ENCODE measurements around the gene PHACTR4.
"Not testable (repeated sequence)": the region's sequence is repeated elsewhere in the genome, so short reads cannot be mapped to it uniquely, and the experiment has no call there.

The PHACTR4 gene

GRCh38 chr1:28329395-28330153 lies 40.0 kb upstream of the PHACTR4 start:
- peak; percentile 13 for TF ChIP-seq CTCF (IDR thresholded peaks at IDR 0.05; ENCODE audit: insufficient read depth, low read depth, low read length, missing control alignments)
- peak overlapping the region; percentile 68 for H3K4me3 ChIP-seq (ENCODE audit: low read length)
- DNase-seq (ENCODE audit: low read depth), result no peak

GRCh38 chr1:28338897-28339296 lies 30.6 kb upstream of the PHACTR4 start:
- no peak for DNase-seq (ENCODE audit: low read depth)
- H3K4me3 ChIP-seq (ENCODE audit: low read length), result no peak overlapping the region
- no peak for TF ChIP-seq CTCF (IDR thresholded peaks at IDR 0.05; ENCODE audit: insufficient read depth, low read depth, low read length, missing control alignments)

GRCh38 chr1:28339551-28339950 lies 30.0 kb upstream of the PHACTR4 start:
- no peak for DNase-seq (ENCODE audit: low read depth)
- no peak for TF ChIP-seq CTCF (IDR thresholded peaks at IDR 0.05; ENCODE audit: insufficient read depth, low read depth, low read length, missing control alignments)

GRCh38 chr1:28340221-28340974 lies 29.1 kb upstream of the PHACTR4 start:
- no peak overlapping the region for H3K4me3 ChIP-seq (ENCODE audit: low read length)
- DNase-seq (ENCODE audit: low read depth), result peak; percentile 57
- no peak for TF ChIP-seq CTCF (IDR thresholded peaks at IDR 0.05; ENCODE audit: insufficient read depth, low read depth, low read length, missing control alignments)

More at GRCh38 chr1:28339551-28339950, 30.0 kb upstream of the PHACTR4 start:
- no peak overlapping the region for H3K4me3 ChIP-seq (ENCODE audit: low read length)

- TF ChIP-seq CTCF (IDR thresholded peaks at IDR 0.05; ENCODE audit: insufficient read depth, low read depth, low read length, missing control alignments), result no peak
- no peak overlapping the region for H3K4me3 ChIP-seq (ENCODE audit: low read length)
- peak; percentile 84 for DNase-seq (ENCODE audit: low read depth)
These were observed 27.9 kb upstream of the PHACTR4 start for GRCh38 chr1:28341591-28341990.

- TF ChIP-seq CTCF (IDR thresholded peaks at IDR 0.05; ENCODE audit: insufficient read depth, low read depth, low read length, missing control alignments), result no peak
- H3K4me3 ChIP-seq (ENCODE audit: low read length), result no peak overlapping the region
- peak; percentile 92 for DNase-seq (ENCODE audit: low read depth)
These were observed 26.1 kb upstream of the PHACTR4 start for GRCh38 chr1:28343405-28343804.

- not testable (repeated sequence) for DNase-seq (ENCODE audit: low read depth)
These were observed 16.2 kb upstream of the PHACTR4 start for GRCh38 chr1:28353248-28353810.

More at GRCh38 chr1:28353248-28353810, 16.2 kb upstream of the PHACTR4 start:
- not testable (repeated sequence) for H3K4me3 ChIP-seq (ENCODE audit: low read length)

Data from epithelial cell of esophagus (primary cell).